DND-41 (cell line): ENCODE results near the gene ARHGAP21.

ENCODE experiments used
- CTCF ChIP-seq: IDR thresholded peaks from 2 replicates; pipeline ENCODE4 v1.5.1; 2012; ENCODE audit warnings: borderline replicate concordance, low read length, moderate library complexity, mild to moderate bottlenecking; ENCODE audit not compliant: poor library complexity, severe bottlenecking; ENCODE audit errors: extremely low read depth
- EZH2 ChIP-seq: IDR thresholded peaks from 3 replicates; pipeline ENCODE4 v1.6.1; 2012; ENCODE audit warnings: borderline replicate concordance, low read depth, mild to moderate bottlenecking, moderate library complexity, low read length, inconsistent platforms; ENCODE audit not compliant: severe bottlenecking

GRCh38 chr10:24750695-24751094 is 27.0 kb upstream of the ARHGAP21 start:
- TF ChIP-seq CTCF (no peak), EZH2 (no peak)
